HCT116 (cell line): Measurements from ENCODE around the gene FBXO8.

ENCODE experiments used
- EZH2 ChIP-seq: fragments of 200-600 bp; sonication (generic); IDR thresholded peaks from 2 replicates; pipeline ENCODE4 v1.6.1; 2017; ENCODE audit warnings: antibody characterized with exemption, mixed run types
- POLR2A ChIP-seq: IDR thresholded peaks from 2 replicates; pipeline ENCODE4 v1.7.0; 2011; ENCODE audit warnings: borderline replicate concordance; ENCODE audit not compliant: insufficient read depth, insufficient read length; ENCODE audit errors: extremely low read depth
- POLR2AphosphoS5 ChIP-seq: IDR thresholded peaks from 2 replicates; pipeline ENCODE4 v1.6.1; 2011; ENCODE audit warnings: mild to moderate bottlenecking, low read depth, low read length, moderate library complexity
- SRF ChIP-seq: IDR thresholded peaks from 2 replicates; pipeline ENCODE4 v1.6.1; 2012; ENCODE audit warnings: low read depth
- TCF7L2 ChIP-seq: IDR thresholded peaks from 2 replicates; pipeline ENCODE4 v1.7.0; 2011; ENCODE audit warnings: borderline replicate concordance, inconsistent platforms; ENCODE audit not compliant: insufficient read depth, insufficient read length; ENCODE audit errors: extremely low read depth
- TF ChIP-seq, protein P1 (sequence below), 3 experiments: fragments of 200-600 bp in 1 of 3; sonication (generic) in 1 of 3; IDR thresholded peaks in 2 of 3; conservative IDR thresholded peaks in 1 of 3; 2 replicates each; pipeline ENCODE4 v1.5.1; 2012 to 2017; ENCODE audit warnings: low read depth in 2 of 3, low read length in 2 of 3, antibody characterized with exemption in 1 of 3, borderline replicate concordance in 1 of 3, control low read depth in 1 of 3, mild to moderate bottlenecking in 1 of 3, mixed read lengths in 1 of 3, mixed run types in 1 of 3, moderate library complexity in 1 of 3; ENCODE audit not compliant: insufficient read depth in 1 of 3

DNA sequence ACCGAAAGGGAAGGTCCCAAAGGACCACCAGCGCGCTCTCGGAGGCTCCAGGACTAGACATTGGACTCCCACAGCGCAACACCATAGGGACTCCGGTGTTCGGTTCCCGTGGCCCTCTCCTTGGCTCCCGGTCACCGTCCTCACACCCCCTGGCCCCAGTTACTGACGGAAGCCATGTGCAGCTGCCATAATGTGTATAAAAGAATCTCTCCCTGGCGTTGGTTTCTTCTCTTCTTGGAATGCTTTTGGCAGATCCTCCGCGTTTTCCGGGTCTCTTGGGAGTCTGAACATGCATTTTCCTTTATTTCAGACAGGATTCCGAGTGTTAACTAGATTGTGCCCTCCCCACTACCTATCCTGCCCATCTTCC, 69.8 kb downstream of the FBXO8 start:
- no peak for TF ChIP-seq POLR2A
- TF ChIP-seq EZH2 = no peak
- no peak for TF ChIP-seq POLR2AphosphoS5
- TF ChIP-seq, protein P1, sequence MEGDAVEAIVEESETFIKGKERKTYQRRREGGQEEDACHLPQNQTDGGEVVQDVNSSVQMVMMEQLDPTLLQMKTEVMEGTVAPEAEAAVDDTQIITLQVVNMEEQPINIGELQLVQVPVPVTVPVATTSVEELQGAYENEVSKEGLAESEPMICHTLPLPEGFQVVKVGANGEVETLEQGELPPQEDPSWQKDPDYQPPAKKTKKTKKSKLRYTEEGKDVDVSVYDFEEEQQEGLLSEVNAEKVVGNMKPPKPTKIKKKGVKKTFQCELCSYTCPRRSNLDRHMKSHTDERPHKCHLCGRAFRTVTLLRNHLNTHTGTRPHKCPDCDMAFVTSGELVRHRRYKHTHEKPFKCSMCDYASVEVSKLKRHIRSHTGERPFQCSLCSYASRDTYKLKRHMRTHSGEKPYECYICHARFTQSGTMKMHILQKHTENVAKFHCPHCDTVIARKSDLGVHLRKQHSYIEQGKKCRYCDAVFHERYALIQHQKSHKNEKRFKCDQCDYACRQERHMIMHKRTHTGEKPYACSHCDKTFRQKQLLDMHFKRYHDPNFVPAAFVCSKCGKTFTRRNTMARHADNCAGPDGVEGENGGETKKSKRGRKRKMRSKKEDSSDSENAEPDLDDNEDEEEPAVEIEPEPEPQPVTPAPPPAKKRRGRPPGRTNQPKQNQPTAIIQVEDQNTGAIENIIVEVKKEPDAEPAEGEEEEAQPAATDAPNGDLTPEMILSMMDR (IDR thresholded peaks at IDR 0.05 in 2 of 3, conservative IDR thresholded peaks at IDR 0.05 in 1 of 3; ENCODE audit: borderline replicate concordance in 1 of 3, insufficient read depth in 1 of 3, low read depth in 2 of 3, low read length in 2 of 3) = no peak
- no peak for TF ChIP-seq TCF7L2
- no peak for TF ChIP-seq SRF
